Astrocyte of the cerebellum (primary cell): ENCODE data around the gene ANO10.

Source experiments
- DNase-seq: peaks from one replicate; pipeline ENCODE4 v3.0.0-alpha.2; 2011; ENCODE audit warnings: low read depth
- H3K4me3 ChIP-seq: 2 replicates; pipeline ENCODE4 v1.5.1; 2011; ENCODE audit warnings: mild to moderate bottlenecking, low read depth, low read length, moderate library complexity
- CTCF ChIP-seq: IDR thresholded peaks from 2 replicates; pipeline ENCODE4 v1.5.1; 2012; ENCODE audit warnings: low read length, low read depth, moderate library complexity, mild to moderate bottlenecking; ENCODE audit errors: missing control alignments
- in situ Hi-C: cut with HindIII; loops from 2 replicates; pipeline ENCODE4 v1.10.0; 2017; ENCODE audit warnings: low sequenced_read_pairs

ANO10 gene

GRCh38 chr3:43348350-43348749 is 273.5 kb downstream of the ANO10 start:
- no peak overlapping the region for H3K4me3 ChIP-seq
- TF ChIP-seq CTCF: no peak
- in situ Hi-C loops: no loop called here
- DNase-seq: no peak

GRCh38 chr3:43347774-43348173 is 274.0 kb downstream of the ANO10 start:
- TF ChIP-seq CTCF: no peak
- in situ Hi-C loops: no loop called here
- no peak for DNase-seq
- H3K4me3 ChIP-seq: no peak overlapping the region

GRCh38 chr3:43346978-43347749 is 274.6 kb downstream of the ANO10 start:
- TF ChIP-seq CTCF: no peak
- no peak overlapping the region for H3K4me3 ChIP-seq
- in situ Hi-C loops: no loop called here
- DNase-seq: no peak

GRCh38 chr3:43345877-43346276 is 275.9 kb downstream of the ANO10 start:
- H3K4me3 ChIP-seq: no peak overlapping the region
- no peak for DNase-seq
- no peak for TF ChIP-seq CTCF
- in situ Hi-C loops: no loop called here

- no peak for DNase-seq
- no peak overlapping the region for H3K4me3 ChIP-seq
- TF ChIP-seq CTCF: no peak
- in situ Hi-C loops: no loop called here
Measured at GRCh38 chr3:43345246-43345645, 276.6 kb downstream of the ANO10 start.

GRCh38 chr3:43344520-43344919 is 277.3 kb downstream of the ANO10 start:
- no peak for DNase-seq
- in situ Hi-C loops: no loop called here
- no peak for TF ChIP-seq CTCF
- no peak overlapping the region for H3K4me3 ChIP-seq
